AG04449 (cell line): ENCODE data around the gene LGALS7.

Experiments used
- CTCF ChIA-PET: fragments of 350-600 bp; formaldehyde crosslinking; extraction: SDS; loops from one replicate; lab custom pipeline; 2021; ENCODE audit warnings: antibody characterized with exemption; lab: Yijun Ruan, JAX
- POLR2A ChIA-PET: fragments of 400-600, 350-600 bp; formaldehyde crosslinking; extraction: SDS; loops from one replicate; lab custom pipeline; 2020; ENCODE audit warnings: antibody characterized with exemption, inconsistent platforms; lab: Yijun Ruan, JAX
- DNase-seq: peaks from one replicate; pipeline ENCODE4 v3.0.0-alpha.2; 2010; ENCODE audit warnings: low read depth, low spot score
- H3K4me3 ChIP-seq: 2 replicates; pipeline ENCODE4 v1.5.1; 2011; ENCODE audit warnings: low read depth, mild to moderate bottlenecking, control low read depth, low read length
- CTCF ChIP-seq: IDR thresholded peaks from one replicate; pipeline ENCODE4 v1.5.1; 2011; ENCODE audit warnings: mild to moderate bottlenecking, moderate library complexity, low read length, control low read depth, inconsistent platforms; ENCODE audit not compliant: insufficient read depth; ENCODE audit errors: missing control alignments

The LGALS7 gene

GRCh38 chr19:38737281-38737865 lies 35.9 kb downstream of the LGALS7 start:
- no peak overlapping the region for H3K4me3 ChIP-seq
- TF ChIP-seq CTCF: no peak
- POLR2A ChIA-PET: no interaction called here
- CTCF ChIA-PET: interaction anchor here (0.7 kb wide), 1 partner anchor 112 kb away, joined by 3 read pairs; the partner anchor contains the start of gene HNRNPL
- no peak for DNase-seq

GRCh38 chr19:38736413-38737280 lies 36.7 kb downstream of the LGALS7 start:
- POLR2A ChIA-PET: no interaction called here
- no peak for DNase-seq
- H3K4me3 ChIP-seq: no peak overlapping the region
- CTCF ChIA-PET: no interaction called here
- no peak for TF ChIP-seq CTCF

GRCh38 chr19:38736036-38736412 lies 37.3 kb downstream of the LGALS7 start:
- POLR2A ChIA-PET: no interaction called here
- CTCF ChIA-PET: interaction anchor here (1.2 kb wide), 1 partner anchor 17 kb away, joined by 3 read pairs; no protein-coding TSS in a partner anchor
- TF ChIP-seq CTCF: no peak
- H3K4me3 ChIP-seq: peak overlapping the region; percentile 46
- DNase-seq: no peak

- CTCF ChIA-PET: interaction anchor here (0.7 to 1.2 kb wide), 5 partner anchors 9 to 153 kb away, joined by 3 to 4 read pairs (median 3); no protein-coding TSS in a partner anchor
- DNase-seq: no peak
- TF ChIP-seq CTCF: no peak
- H3K4me3 ChIP-seq: no peak overlapping the region
- POLR2A ChIA-PET: interaction anchor here (0.6 to 1.7 kb wide), 3 partner anchors 13 to 96 kb away, joined by 3 to 6 read pairs (median 5); partner anchors contain the start of gene ECH1
These were observed 38.0 kb downstream of the LGALS7 start for GRCh38 chr19:38735257-38735686.

GRCh38 chr19:38734426-38735256 lies 38.7 kb downstream of the LGALS7 start:
- ChIA-PET CTCF (interaction anchor here (0.7 to 1.8 kb wide), 8 partner anchors 8 to 195 kb away, joined by 3 to 7 read pairs (median 3); no protein-coding TSS in a partner anchor), POLR2A (interaction anchor here (0.6 to 1.7 kb wide), 5 partner anchors 9 to 115 kb away, joined by 3 to 6 read pairs (median 3); partner anchors contain the start of gene ECH1)
- no peak for DNase-seq
- no peak overlapping the region for H3K4me3 ChIP-seq
- no peak for TF ChIP-seq CTCF
